GM21825 (cell line): ENCODE data around the gene TADA2B.

Source experiments
- ATAC-seq: cut with Tn5 transposase; IDR thresholded peaks from one replicate; pipeline ENCODE4 v1.9.1; 2021; ENCODE audit warnings: mild to moderate bottlenecking, moderate library complexity; ENCODE audit not compliant: unreplicated experiment

The TADA2B gene

DNA sequence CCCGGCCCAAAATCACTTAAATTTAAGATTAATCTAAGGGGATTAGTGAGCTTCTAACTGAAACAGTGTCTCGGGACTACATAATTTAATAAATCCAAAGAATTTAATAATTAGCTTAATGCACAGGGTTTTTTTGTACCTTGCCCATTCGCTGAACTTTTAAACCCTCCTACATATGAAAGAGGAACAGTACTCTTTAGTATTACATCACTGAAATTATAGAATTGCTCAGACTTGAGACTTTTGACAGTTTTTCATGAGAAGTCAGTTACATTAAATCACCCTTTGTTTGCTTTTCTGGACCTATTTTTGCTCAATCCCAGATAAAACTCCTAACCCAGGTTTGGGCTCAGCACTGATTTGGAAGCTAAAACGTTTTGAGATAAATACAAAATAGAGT lies 2.4 kb upstream of the TADA2B start:
- ATAC-seq, result no peak

DNA sequence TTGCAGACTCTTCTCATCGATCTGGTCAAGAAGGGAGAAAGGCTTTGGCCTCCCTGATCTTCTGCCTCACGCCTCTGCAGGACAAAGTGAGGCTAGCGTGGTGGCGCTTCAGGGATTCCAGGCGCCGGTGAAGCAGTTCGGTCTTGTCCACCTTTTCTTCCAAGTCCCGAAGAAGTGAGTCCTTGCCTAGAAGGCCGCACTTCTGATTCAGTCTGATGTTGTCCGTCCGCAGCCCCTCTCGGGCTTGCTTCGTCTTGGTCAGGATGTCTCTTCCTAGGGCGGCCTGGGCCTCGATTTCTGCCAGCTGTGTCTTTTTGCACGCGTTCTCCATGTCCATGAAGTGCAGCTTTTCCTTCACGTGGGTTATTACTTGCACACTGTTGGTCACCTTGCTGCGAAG lies 1.9 kb upstream of the TADA2B start:
- no peak for ATAC-seq

DNA sequence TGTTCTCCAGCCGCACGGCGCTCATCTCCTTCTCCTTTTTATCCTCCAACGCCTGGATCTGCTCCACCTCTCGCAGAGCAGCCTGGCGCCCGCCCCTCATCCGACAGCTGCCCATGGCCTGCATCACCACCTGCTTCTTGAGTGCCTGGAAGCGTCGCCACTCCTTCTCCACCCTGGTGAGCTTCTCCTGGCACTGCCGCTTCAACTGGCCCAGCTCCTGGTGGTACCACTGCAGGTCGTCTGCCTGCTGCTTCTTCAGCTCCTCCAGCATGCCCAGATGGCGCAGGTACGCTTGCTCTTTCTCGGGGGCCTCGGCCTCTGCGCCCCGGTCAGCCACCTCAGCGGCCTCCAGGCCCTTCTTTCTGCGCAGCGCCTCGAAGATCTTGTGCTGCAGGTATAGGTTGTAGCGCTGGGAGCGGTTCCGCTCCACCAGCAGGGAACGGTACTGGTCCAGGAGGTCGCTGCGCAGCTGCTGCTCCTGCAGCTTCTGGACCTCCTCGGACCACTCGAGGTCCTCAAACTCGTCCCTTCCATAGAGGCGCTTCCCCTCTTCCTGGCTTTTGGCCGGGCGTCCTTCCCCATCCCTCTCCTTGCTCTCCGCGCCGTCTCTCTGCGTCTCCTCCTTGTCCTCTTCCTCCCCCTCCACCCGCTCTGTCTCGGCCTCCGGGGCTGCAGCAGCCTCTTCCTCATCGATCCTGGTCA lies 1.2 kb upstream of the TADA2B start:
- no peak for ATAC-seq

DNA sequence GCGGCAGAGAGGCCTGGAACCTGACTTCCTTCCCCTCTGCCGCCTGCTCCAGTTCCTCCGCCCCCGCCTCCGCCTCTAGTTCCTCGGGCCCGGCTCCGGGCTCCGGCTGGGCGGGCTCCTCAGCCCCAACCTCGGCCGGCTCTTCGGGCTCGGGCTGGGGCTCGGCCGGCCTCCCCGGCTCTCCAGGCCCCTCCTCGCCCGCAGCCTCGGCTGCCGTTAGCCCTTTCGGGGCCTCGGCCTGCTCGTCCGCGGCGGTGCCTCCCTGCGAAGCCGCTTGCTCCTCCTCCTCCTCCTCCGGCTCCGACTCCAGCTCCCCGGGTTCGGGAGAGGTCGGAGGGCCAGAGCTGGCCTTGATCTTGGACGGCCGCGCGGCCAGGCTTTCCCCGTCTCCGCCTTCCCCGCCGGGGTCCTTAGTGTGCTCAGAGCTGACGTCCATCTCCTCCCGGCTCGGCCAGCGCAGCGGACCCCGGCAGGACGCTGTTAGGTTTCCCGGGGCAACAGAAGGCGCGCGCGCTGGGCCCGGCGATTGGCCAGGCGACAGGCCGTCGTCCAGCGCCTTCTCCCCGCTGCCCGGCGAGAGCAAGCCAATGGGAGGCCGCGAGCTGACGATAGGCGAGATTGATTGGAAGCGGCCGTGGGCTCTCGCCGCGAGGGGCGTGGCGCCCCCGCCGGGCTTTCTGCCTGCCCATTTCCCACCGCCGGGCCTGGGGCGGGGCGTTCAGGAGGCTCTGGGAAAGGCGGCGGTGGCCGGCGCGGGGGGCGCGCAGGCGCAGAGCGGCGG lies 479 bp upstream of the TADA2B start:
- ATAC-seq, result peak; percentile 75

DNA sequence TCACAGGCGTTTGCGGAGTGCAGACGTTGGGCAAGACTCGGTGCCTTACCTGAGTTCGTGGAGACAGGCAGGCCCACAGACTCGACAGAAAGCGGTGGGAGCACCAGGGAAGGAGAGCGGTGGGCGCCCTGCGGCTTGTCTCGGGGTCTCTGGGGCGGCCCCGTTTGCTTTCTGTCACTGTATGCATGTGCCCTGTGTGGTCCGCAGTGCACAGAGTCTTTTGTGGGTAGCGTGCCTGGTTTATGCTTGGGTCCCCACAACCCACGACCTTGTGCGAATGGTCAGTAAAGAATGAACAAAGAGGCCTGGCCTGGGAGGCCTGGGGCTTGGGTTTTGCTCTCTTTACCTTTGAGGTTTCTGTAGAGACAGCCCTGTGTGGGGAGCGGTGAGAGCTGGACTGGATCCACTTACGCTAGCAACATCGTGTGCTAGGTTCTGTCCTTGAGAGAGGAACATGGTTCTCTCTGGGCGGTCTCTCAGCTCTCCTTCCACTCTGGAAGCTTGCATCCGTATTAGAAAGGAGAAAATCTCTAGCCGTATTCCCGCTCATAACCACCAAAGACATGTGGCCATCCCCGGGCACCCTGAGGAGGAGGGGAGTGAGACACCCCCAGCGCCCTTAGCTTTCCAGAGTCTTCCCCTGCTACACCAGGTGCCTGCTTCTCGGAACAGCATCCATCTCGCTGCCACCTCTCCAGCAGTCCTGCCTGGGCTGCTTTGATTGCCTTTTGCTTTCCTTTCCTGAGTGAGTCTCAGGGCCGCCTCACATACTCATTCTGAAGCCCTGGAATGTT lies 1.2 kb downstream of the TADA2B start:
- no peak for ATAC-seq

DNA sequence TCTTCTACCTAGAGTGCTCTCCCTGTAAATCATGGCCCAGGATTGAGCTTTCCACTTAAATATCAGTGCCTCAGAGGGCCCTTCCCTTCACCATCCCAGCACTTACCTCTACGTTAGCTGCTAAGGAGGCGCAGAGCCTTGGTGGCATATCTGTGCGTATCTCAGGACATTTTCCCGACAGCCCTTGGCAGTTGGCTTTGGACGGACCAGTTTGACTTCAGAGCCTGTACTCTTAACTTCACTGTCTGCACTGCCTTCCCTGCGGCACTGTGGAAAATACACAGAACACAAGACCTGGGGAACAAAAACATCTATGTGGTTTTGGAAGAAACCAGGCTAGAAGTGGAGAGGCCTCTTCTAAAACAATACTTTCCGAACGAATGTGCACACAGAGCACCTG lies 2.4 kb downstream of the TADA2B start:
- no peak for ATAC-seq

DNA sequence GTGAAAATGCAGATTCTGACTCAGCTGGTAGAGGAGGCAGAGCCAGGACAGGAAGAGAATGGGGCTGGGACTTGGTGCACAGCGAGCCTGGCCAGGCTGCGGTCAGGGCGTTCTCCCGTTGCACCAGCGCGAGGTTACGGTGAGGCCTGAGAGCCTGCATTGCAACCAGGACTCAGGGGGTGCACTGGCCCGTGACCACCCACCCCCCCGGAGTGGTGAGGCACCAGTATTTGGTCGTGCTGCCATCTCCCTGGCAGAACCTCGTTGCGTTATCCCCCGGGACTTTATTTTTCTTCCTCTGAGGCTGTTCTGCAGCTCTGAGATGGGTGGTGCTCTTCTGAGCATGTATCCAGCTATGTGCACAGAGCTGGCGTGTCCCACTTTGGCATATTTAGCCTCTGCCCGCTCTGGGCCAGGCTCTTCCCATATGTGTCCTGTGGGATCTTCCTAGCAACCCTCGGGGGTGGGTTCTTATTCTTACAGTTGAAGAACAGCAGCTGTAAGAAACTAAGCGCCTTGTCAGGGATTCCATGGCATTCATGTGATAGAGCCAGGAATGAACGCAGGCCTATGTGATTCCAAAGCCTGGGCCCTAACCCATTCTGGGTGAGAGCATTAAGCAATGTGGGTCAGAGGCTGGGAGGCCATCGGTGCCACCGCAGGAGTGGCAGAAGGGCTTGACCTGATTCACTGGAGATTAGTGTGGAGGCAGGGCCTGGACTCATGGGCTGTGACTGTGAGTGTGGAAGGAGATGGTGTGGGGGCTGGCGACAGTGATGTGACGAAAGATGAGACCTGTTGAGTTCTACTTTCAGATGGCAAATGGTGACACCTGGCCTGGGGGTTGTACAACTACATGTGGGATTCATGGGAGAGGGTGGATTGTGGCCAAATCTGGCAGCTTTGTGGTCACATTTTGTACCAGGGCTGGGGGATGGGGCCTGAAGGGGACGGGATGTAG lies 3.1 kb downstream of the TADA2B start:
- ATAC-seq, result peak; percentile 18

DNA sequence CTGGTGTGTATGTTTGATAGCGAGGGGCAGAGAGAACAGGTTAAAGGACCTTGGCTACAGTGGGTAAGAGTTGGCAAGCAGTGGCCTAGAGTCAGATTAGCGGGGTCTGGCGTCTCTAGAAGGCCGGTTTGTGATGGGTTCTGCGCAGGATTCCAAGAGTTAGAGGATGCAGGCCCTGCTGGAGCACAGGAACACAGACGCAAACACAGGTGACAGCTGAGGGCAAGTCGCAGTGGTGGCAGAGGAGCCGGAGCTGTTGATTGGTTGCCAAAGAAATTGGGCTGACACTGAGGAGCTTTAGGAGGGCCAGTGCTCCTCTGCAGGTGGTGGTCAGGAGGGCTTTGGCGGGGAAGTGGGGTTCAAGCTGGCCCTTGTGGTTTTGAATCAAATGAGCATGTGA lies 3.8 kb downstream of the TADA2B start:
- ATAC-seq, result no peak

DNA sequence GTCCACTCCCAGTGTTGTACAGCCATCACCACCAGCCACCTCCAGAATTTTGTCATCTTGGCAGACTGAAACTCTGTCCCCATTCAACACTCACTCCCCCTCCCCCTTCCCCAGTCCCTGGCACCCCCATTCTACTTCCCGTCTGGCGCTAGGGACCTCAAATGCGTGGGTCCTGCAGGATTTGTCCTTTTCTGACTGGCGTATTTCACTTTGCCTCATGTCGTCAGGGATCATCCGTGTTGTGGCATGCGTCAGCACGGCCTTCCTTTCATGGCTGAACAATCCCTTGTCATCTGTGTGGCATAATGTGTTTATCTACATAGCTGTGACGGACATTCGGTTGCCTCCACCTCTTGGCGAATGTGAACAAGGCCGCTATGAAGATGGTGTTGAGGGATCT lies 5.5 kb downstream of the TADA2B start:
- ATAC-seq, result no peak

DNA sequence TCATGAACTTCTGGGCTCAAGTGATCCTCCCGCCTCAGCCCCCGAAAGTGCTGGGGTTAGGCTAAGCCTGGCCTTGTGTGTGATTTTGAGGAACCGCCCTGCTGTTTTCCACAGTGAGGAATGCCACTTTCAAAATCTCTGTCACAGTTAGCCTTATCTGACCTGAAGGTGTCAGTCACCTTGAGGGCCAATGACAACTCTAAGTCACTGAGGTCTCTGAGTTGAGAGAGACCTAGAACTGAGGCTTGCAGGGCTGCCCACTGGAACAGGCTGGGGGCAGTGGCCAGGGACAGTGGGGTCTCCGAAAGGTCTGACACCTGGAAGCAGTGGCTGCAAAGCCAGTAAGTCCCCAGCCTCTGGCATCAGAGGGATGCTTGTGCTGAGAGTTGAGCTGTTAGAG lies 6.1 kb downstream of the TADA2B start:
- ATAC-seq, result no peak

DNA sequence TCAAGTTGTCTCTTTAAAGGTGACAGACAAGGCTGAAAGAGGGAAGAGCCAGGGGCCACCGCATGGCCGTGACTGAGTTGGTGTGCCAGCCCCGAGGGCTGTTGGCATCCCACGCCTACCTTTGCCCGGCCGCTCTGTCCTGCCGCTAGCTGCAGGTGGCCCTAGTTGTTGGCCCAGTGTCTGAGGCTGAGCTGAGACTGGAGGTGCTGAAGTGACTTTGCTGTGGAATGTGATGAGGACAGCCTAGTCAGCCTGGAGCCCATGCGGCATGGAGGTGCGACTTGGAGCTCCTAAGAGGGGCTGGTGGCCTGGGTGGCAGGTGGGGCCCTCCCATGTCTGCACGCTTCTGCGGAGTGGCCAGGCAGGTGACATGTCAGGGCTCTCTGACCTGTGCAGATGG lies 6.6 kb downstream of the TADA2B start:
- ATAC-seq, result no peak

DNA sequence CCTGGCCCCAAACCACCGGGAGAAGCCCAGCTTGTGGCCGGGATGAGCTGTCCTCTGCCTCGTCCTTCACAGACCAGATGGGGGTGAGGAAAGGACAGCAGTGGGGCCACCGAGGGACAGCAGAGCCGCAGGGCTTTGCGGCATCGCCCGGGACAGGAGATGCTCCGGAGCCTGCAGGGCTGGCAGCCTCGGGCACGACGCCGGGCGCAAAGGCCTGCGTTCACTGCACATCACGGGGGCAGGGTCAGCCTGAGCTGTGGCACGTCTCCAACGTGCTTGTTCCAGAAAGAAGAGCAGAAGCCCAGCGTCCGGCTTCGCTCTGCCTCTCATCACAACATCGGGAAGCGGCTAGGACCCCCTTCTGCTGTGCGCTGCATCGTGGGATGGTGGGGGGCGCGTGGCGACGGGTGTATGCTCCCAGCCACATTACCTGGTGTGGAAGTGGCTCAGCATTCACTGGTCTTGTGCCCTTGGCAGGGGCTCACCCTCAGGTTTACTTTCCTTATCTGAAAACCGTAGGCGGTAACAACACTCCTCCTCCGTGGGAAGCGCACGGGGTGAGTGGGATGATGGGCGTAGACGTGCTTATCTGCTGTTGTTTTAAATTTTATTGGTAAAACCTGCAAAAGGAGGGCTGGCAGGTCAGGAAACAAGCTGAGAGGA lies 7.4 kb downstream of the TADA2B start:
- no peak for ATAC-seq

DNA sequence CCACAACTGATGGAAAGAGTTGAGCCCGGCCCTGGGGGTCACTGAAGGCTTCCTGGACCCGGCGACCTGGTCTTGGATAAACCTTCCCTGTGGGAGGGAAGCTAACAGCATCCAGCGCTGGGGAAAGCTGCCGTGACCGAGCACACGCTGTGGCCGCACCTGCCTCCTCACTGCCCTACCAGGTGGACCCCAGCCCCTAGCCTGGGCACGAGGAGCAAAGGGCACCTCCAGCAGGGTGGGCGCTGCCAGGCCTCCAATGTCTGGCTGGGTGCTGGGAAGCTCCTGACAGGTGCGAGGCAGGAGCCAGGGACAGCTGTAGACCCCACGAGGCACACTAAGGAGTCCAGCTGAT lies 7.9 kb downstream of the TADA2B start:
- ATAC-seq, result no peak

DNA sequence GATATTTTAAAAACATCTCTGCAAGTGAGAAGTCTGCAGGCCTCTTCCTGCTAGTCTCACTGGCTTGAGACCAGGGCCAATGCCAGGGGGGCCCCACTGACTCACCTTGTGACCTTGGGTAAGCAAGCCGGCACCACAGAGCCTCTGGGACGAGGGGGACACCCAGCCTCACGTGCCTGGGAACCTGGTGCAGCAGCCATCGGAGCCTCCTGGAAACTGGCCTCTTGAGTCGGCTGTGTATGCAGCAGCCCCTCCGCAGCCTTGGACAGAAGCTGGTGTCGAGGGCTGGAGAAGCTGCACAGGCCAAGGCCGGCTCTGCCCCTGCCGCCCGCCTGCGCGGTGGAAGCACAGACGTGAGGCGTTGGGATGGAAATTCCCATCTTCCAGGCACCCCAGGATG lies 8.7 kb downstream of the TADA2B start:
- ATAC-seq, result no peak

DNA sequence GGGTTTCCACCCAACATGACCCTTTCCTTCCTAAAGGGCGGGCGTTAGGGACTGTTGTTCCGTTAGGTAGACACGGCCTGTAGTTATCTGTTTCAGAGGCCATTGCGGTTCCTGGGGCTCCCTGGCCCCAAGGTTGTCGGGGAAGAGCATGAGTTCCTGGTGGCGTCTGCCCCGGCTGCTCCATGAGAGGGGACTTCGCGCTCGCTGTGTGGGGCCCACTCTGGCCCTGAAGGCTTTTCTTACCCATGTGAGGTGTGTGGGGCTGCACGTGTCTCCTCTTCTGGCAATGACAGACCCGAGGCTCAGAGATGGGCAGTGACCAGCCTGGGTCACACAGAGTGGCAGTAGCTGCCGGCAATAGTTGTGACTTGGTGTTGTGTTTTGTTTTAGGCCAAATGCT lies 9.1 kb downstream of the TADA2B start:
- ATAC-seq, result no peak

DNA sequence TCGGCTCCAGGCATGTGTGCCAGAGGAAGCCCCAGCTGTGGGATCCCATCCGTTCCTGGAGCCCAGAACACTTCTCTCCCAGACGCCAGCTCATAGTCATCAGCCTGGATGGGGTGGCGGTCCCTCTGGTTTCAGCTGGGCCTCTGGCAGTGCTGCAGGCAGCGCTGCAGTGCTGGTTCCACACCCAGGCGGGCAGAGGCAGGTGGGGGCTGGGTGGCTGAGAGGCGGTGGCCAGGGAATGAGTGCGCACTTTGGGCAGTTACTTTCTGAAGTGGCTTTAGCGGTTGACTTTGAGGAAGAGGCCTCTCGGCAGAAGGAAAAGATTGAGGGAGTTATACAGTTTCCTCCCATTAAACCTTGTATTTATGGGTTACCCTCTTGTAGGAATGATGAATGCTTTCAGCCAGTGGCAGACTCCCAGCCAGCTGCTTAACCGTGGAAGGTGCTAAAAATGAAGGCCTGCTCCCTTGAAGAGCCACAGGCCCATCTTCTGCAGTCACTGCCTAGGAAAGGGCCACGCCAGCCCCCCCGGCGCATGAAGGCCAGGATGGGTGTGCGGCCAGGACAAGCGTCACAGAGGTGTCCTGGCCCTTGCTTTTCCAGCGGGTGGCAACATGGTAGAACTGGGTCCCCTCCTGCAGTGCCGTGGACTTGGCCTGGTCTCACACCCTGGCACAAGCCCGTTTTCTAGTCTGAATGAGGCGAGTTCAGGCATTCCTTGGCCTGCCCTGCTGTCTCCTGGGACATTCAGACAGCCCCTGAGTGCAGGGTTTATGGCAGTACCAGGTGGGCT lies 9.9 kb downstream of the TADA2B start:
- ATAC-seq, result no peak

DNA sequence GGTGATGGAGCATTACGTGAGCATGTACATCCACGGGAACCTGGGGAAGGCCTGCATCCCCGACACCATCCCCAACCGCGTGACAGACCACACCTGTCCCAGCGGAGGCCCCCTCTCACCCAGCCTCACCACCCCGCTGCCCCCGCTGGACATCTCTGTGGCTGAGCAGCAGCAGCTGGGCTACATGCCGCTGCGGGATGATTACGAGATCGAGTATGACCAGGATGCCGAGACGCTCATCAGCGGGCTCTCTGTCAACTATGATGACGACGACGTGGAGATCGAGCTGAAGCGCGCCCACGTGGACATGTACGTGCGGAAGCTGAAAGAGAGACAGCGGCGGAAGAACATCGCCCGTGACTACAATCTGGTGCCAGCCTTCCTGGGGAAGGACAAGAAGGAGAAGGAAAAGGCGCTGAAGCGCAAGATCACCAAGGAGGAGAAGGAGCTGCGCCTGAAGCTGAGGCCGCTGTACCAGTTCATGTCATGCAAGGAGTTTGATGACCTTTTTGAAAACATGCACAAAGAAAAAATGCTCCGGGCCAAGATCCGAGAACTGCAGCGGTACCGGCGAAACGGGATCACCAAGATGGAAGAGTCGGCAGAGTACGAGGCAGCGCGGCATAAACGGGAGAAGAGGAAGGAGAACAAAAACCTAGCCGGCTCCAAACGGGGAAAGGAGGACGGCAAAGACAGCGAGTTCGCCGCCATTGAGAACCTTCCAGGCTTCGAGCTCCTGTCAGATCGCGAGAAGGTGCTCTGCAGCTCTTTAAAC lies 11.1 kb downstream of the TADA2B start:
- ATAC-seq, result no peak

DNA sequence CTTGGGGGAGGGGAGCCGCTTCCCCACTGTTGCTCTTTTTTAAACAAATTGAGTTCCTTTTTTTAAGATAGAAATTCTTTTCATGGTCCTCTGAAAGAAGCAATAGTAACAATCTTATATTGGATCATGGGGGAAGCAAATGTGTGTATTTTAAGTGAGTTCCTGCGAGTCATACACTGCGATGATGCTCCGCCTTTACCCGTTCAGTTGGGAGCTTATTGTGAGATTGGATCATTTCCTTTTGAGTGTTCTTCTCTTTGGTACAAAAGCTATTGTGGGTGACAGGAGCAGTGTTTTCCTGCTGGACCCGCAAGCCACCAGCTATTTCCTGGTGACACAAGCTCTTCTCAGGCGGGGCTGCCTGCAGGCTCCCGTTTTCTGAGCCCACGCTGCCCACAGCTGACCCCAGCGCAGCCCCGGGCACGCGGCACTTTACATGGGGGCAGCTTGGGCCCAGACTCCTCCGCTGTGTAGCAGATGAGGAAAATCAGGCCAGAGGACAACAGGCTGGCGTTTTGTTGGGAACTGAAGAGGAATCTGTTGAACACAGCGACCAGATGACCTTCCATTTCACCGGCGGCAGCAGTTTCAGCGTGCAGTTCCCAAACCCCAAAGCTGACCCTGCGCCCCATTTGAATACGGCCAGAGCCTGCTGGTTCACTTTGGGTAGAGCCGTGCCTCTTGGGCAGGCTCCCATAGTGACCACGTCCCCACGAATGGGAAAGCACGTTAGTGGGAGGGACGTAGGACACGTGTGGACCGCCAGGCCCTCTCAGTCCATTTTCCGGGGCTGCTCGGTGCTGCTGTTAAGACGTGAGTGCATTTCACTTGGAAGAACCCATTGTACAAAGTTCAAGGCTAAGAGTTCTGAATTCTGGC lies 12.2 kb downstream of the TADA2B start:
- ATAC-seq, result no peak
